H1 (cell line): ENCODE measurements around the gene MYRIP. TPM values are rescaled to one million over a fixed set of nuclear protein-coding genes. Genes with fewer than 3 reads are reported as not detected.

Source experiments
- CTCF ChIA-PET: fragments of 300-600 bp; sonication (Branson Sonifier 250); formaldehyde crosslinking; loops from one replicate; lab custom pipeline; 2021; ENCODE audit not compliant: partially characterized antibody; lab: Charles Lee
- POLR2A ChIA-PET: fragments of 300-600 bp; sonication (Branson Sonifier 250); formaldehyde crosslinking; loops from one replicate; lab custom pipeline; 2021; ENCODE audit warnings: inconsistent platforms; ENCODE audit not compliant: partially characterized antibody; lab: Charles Lee
- DNase-seq, 2 experiments: peaks; one replicate each; pipeline versions ENCODE4 v3.0.0 to v3.0.0-alpha.2; 2010 to 2022; ENCODE audit warnings: low spot score in 2 of 2, low read depth in 1 of 2, mixed read lengths in 1 of 2
- FAIRE-seq: peaks from 2 replicates; lab custom pipeline; 2011; peaks lifted over from hg19 to GRCh38; lab: Jason Lieb, UNC
- H2AFZ ChIP-seq: 2 replicates; pipeline ENCODE4 v1.8.1; 2012; ENCODE audit warnings: low read length, inconsistent platforms
- H2AK5ac ChIP-seq: 2 replicates; pipeline ENCODE4 v1.6.1; 2013; ENCODE audit warnings: low read depth, low read length
- H2BK120ac ChIP-seq: replicated peaks from 2 replicates; pipeline ENCODE3; 2013; ENCODE audit warnings: low read depth, low read length, inconsistent platforms
- H2BK12ac ChIP-seq: 2 replicates; pipeline ENCODE4 v1.6.1; 2013; ENCODE audit warnings: low read depth, low read length
- H2BK15ac ChIP-seq: 2 replicates; pipeline ENCODE4 v1.6.1; 2013; ENCODE audit warnings: low read length
- H2BK20ac ChIP-seq: 2 replicates; pipeline ENCODE4 v1.6.1; 2013; ENCODE audit warnings: low read length
- H2BK5ac ChIP-seq: 2 replicates; pipeline ENCODE4 v1.6.1; 2013; ENCODE audit warnings: low read depth, low read length
- H3K14ac ChIP-seq: 2 replicates; pipeline ENCODE4 v1.6.1; 2013; ENCODE audit warnings: inconsistent platforms; ENCODE audit not compliant: insufficient read length
- H3K18ac ChIP-seq: 2 replicates; pipeline ENCODE4 v1.6.1; 2013; ENCODE audit warnings: low read length; ENCODE audit errors: extremely low read depth
- H3K23ac ChIP-seq: 2 replicates; pipeline ENCODE4 v1.6.1; 2013; ENCODE audit warnings: inconsistent platforms; ENCODE audit not compliant: insufficient read length
- H3K23me2 ChIP-seq: 2 replicates; pipeline ENCODE4 v1.6.1; 2013; ENCODE audit warnings: low read depth, low read length
- H3K27ac ChIP-seq: 2 replicates; pipeline ENCODE4 v1.6.1; 2011; ENCODE audit warnings: low read depth, low read length, inconsistent platforms
- H3K27me3 ChIP-seq, 4 experiments: replicated peaks in 1 of 4; 1 replicate in 1 of 4; 2 replicates in 3 of 4; pipeline versions ENCODE4 v1.6.1 to v1.8.1; 2011 to 2013; ENCODE audit warnings: low read length in 3 of 4, mild to moderate bottlenecking in 3 of 4, inconsistent platforms in 2 of 4, mixed read lengths in 2 of 4, moderate library complexity in 1 of 4; ENCODE audit not compliant: control insufficient read depth in 3 of 4, insufficient read depth in 3 of 4; ENCODE audit errors: extremely low read depth in 1 of 4
- H3K36me3 ChIP-seq, 4 experiments: 2 replicates each; pipeline versions ENCODE4 v1.6.1 to v1.8.1; 2011 to 2013; ENCODE audit warnings: mild to moderate bottlenecking in 4 of 4, low read length in 3 of 4, moderate library complexity in 2 of 4, control low read depth in 1 of 4, inconsistent platforms in 1 of 4; ENCODE audit not compliant: insufficient read depth in 4 of 4, control insufficient read depth in 2 of 4
- H3K4ac ChIP-seq: replicated peaks from 2 replicates; pipeline ENCODE3; 2013; ENCODE audit warnings: low read length, low read depth, mixed read lengths, inconsistent platforms; ENCODE audit not compliant: insufficient read length
- H3K4me1 ChIP-seq, 4 experiments: replicated peaks in 1 of 4; 1 replicate in 1 of 4; 2 replicates in 3 of 4; pipeline versions ENCODE4 v1.6.1 to v1.8.1; 2011 to 2013; ENCODE audit warnings: low read length in 3 of 4, inconsistent platforms in 2 of 4, mixed read lengths in 1 of 4; ENCODE audit not compliant: insufficient read depth in 4 of 4, control insufficient read depth in 3 of 4
- H3K4me2 ChIP-seq, 2 experiments: 2 replicates each; pipeline versions ENCODE4 v1.6.1 to v1.8.1; 2011 to 2013; ENCODE audit warnings: low read depth in 2 of 2, low read length in 2 of 2, control low read depth in 1 of 2, inconsistent platforms in 1 of 2, mild to moderate bottlenecking in 1 of 2; ENCODE audit not compliant: insufficient read depth in 1 of 2
- H3K4me3 ChIP-seq, 4 experiments: fragments of 200-600, 300-600 bp in 1 of 4; sonication (generic), shearing (Covaris generic), sonication (Bioruptor Twin) in 1 of 4; 2 replicates each; pipeline versions ENCODE4 v1.5.1 to v1.8.1; 2011 to 2016; ENCODE audit warnings: low read length in 4 of 4, low read depth in 3 of 4, control low read depth in 2 of 4, inconsistent platforms in 2 of 4, mild to moderate bottlenecking in 2 of 4, mixed read lengths in 1 of 4, moderate library complexity in 1 of 4; ENCODE audit not compliant: insufficient read depth in 2 of 4; ENCODE audit errors: extremely low read depth in 1 of 4
- H3K56ac ChIP-seq: replicated peaks from 2 replicates; pipeline ENCODE3; 2013; ENCODE audit warnings: low read depth, mild to moderate bottlenecking, mixed read lengths, low read length, inconsistent platforms; ENCODE audit not compliant: insufficient read length
- H3K79me1 ChIP-seq: 2 replicates; pipeline ENCODE4 v1.6.1; 2013; ENCODE audit warnings: low read depth, low read length, control low read depth
- H3K79me2 ChIP-seq, 2 experiments: 2 replicates each; pipeline versions ENCODE4 v1.6.1 to v1.8.1; 2012 to 2013; ENCODE audit warnings: low read length in 2 of 2, mild to moderate bottlenecking in 2 of 2, inconsistent platforms in 1 of 2; ENCODE audit not compliant: insufficient read depth in 2 of 2, control insufficient read depth in 1 of 2
- H3K9ac ChIP-seq, 4 experiments: replicated peaks in 1 of 4; 1 replicate in 1 of 4; 2 replicates in 3 of 4; pipeline versions ENCODE4 v1.6.1 to v1.8.1; 2011 to 2013; ENCODE audit warnings: low read depth in 3 of 4, low read length in 3 of 4, control low read depth in 2 of 4, mild to moderate bottlenecking in 2 of 4, moderate library complexity in 2 of 4, inconsistent platforms in 1 of 4; ENCODE audit errors: extremely low read depth in 1 of 4
- H3K9me3 ChIP-seq, 2 experiments: 2 replicates each; pipeline versions ENCODE4 v1.6.1 to v1.8.1; 2012 to 2013; ENCODE audit warnings: mild to moderate bottlenecking in 2 of 2, moderate library complexity in 2 of 2, control low read depth in 1 of 2, inconsistent platforms in 1 of 2, low read depth in 1 of 2, low read length in 1 of 2, mixed read lengths in 1 of 2; ENCODE audit not compliant: insufficient read depth in 2 of 2
- H4K20me1 ChIP-seq, 2 experiments: replicated peaks in 1 of 2; 2 replicates each; pipeline versions ENCODE3 to v1.8.1; 2011 to 2013; ENCODE audit warnings: inconsistent platforms in 2 of 2, low read length in 2 of 2, mild to moderate bottlenecking in 1 of 2; ENCODE audit not compliant: insufficient read depth in 2 of 2, control insufficient read depth in 1 of 2
- H4K5ac ChIP-seq: 2 replicates; pipeline ENCODE4 v1.6.1; 2013; ENCODE audit warnings: low read length, low read depth, mixed read lengths, inconsistent platforms; ENCODE audit not compliant: insufficient read length
- H4K8ac ChIP-seq: 2 replicates; pipeline ENCODE4 v1.8.0; 2013; ENCODE audit warnings: mild to moderate bottlenecking, moderate library complexity, low read length, inconsistent platforms; ENCODE audit not compliant: insufficient read depth; ENCODE audit errors: extremely low read depth
- H4K91ac ChIP-seq: replicated peaks from 2 replicates; pipeline ENCODE3; 2013; ENCODE audit warnings: low read length, mixed read lengths, inconsistent platforms; ENCODE audit not compliant: insufficient read length
- BRCA1 ChIP-seq: IDR thresholded peaks from 2 replicates; pipeline ENCODE4 v1.6.1; 2012; ENCODE audit warnings: low read depth, low read length, improper control_type of control experiment
- EGR1 ChIP-seq: IDR thresholded peaks from 2 replicates; pipeline ENCODE4 v1.6.1; 2011; ENCODE audit warnings: low read depth, low read length, borderline replicate concordance
- GTF2F1 ChIP-seq: IDR thresholded peaks from 2 replicates; pipeline ENCODE4 v1.6.1; 2012; ENCODE audit warnings: low read depth, low read length, improper control_type of control experiment, borderline replicate concordance
- JUN ChIP-seq: IDR thresholded peaks from 2 replicates; pipeline ENCODE4 v1.6.1; 2011; ENCODE audit warnings: low read depth, mild to moderate bottlenecking, improper control_type of control experiment, low read length
- KDM1A ChIP-seq: fragments of 200-600, 300-600 bp; sonication (generic); IDR thresholded peaks from 2 replicates; pipeline ENCODE4 v1.7.1; 2016; ENCODE audit warnings: mild to moderate bottlenecking, low read length, borderline replicate concordance
- KDM5A ChIP-seq: fragments of 200-600 bp; IDR thresholded peaks from 2 replicates; pipeline ENCODE4 v1.7.1; 2012; ENCODE audit warnings: mild to moderate bottlenecking, low read length, inconsistent platforms, mixed read lengths
- MAFK ChIP-seq: IDR thresholded peaks from 2 replicates; pipeline ENCODE4 v1.6.1; 2012; ENCODE audit warnings: low read depth, mild to moderate bottlenecking, improper control_type of control experiment, low read length
- RAD21 ChIP-seq, 2 experiments: IDR thresholded peaks in 1 of 2; conservative IDR thresholded peaks in 1 of 2; 2 replicates each; pipeline ENCODE4 v1.6.1; 2011; ENCODE audit warnings: low read depth in 2 of 2, low read length in 2 of 2, improper control_type of control experiment in 1 of 2, inconsistent platforms in 1 of 2, mild to moderate bottlenecking in 1 of 2, moderate library complexity in 1 of 2
- RNF2 ChIP-seq: fragments of 200-900, 300-1000 bp; sonication (generic); IDR thresholded peaks from 2 replicates; pipeline ENCODE4 v1.7.1; 2016; ENCODE audit warnings: borderline replicate concordance, low read depth, mild to moderate bottlenecking, antibody characterized with exemption, low read length; ENCODE audit not compliant: poor library complexity, severe bottlenecking; ENCODE audit errors: missing control alignments
- RXRA ChIP-seq: IDR thresholded peaks from 2 replicates; pipeline ENCODE4 v1.6.1; 2011; ENCODE audit warnings: low read depth, mild to moderate bottlenecking, low read length, moderate library complexity; ENCODE audit not compliant: insufficient read depth
- SIN3A ChIP-seq, 2 experiments: IDR thresholded peaks in 1 of 2; conservative IDR thresholded peaks in 1 of 2; 2 replicates each; pipeline ENCODE4 v1.6.1; 2011 to 2012; ENCODE audit warnings: low read length in 2 of 2, improper control_type of control experiment in 1 of 2, low read depth in 1 of 2, mild to moderate bottlenecking in 1 of 2
- SP1 ChIP-seq: IDR thresholded peaks from 2 replicates; pipeline ENCODE4 v1.6.1; 2011; ENCODE audit warnings: low read depth, low read length
- TEAD4 ChIP-seq: IDR thresholded peaks from 2 replicates; pipeline ENCODE4 v1.6.1; 2012; ENCODE audit warnings: low read depth, low read length, inconsistent platforms, mixed read lengths
- WGBS, 2 experiments: shearing (Covaris generic) in 1 of 2; methylation state at CpG; one replicate each; pipeline versions ENCODE4 v1.1.6 to v1.1.7; 2013 to 2015; ENCODE audit warnings: low lambda C conversion rate in 2 of 2, mixed read lengths in 2 of 2, inconsistent platforms in 1 of 2, low coverage in 1 of 2, missing lambda C conversion rate in 1 of 2; ENCODE audit not compliant: insufficient replicate concordance in 2 of 2, insufficient coverage in 1 of 2, insufficient read length in 1 of 2; ENCODE audit errors: extremely low coverage in 1 of 2, missing lambda C conversion rate in 1 of 2; 5-methylcytosine and 5-hydroxymethylcytosine counted together
- polyA plus RNA-seq, 7 experiments: library from polyadenylated mRNA; depleted of rRNA in 3 of 7; stranded (reverse) in 5 of 7; unstranded in 2 of 7; fragments of >200 nt in 5 of 7; fragments of 200-250 nt in 2 of 7; gene quantifications; 1 replicate in 5 of 7; 2 replicates in 1 of 7; 4 replicates in 1 of 7; pipeline versions ENCODE4 v1.2.1 to v1.2.3, GENCODE V29; 2011 to 2013; ENCODE audit warnings: missing spikeins in 2 of 7, mixed read lengths in 2 of 7
- total RNA-seq: library from RNA; stranded (reverse); fragmentation: NEBNext Ultra II Directional; extraction: Animal tissue kit (Norgen Biotek cat#: 25700); gene quantifications from 2 replicates; pipeline ENCODE4 v1.2.1, GENCODE V29; 2021

Gene MYRIP
- total and polyA plus RNA-seq, 2 of the 8 experiments (the other 6 are each of a cell fraction or from before 2014, with no cell fraction given): 0.54 to 4.3 TPM

DNA sequence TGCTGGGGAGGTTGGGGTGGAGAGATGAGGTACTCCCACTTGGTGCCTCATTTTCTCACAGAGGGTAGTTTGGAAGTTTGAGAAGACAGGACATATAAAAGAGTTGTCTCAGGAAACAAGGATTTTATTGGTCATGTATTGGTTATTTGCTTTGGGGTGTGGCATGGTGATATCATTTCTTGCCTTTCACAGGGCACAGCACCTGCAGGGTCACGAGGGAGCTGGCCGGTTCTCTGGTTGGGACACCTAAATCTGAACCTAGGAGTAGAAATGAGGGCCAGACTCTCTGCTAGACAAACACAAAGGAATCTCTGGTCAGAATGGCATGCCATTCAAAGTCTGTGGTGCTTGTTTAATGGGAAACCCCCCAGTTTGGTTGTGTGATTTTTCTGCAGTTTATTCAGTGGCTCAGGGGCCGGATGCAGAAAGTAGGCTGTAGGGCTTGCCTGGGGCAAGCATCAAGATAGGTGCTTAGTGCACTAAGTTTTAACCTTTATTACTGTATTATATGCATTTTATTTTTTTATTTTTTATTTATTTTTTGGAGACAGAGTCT, 262.4 kb downstream of the MYRIP start:
- Histone ChIP-seq H2BK15ac (no peak overlapping the region), H2BK12ac (no peak overlapping the region), H2BK120ac (no peak overlapping the region), H2AFZ (no peak overlapping the region), H4K8ac (no peak overlapping the region), H3K27me3 (no peaks in the 10 kb centered on the region; a peak in 1 of 7 replicates), H3K4me1 (no peaks in the 10 kb centered on the region), H3K79me2 (no peaks in the 10 kb centered on the region), H2BK20ac (no peak overlapping the region), H3K79me1 (no peaks in the 10 kb centered on the region), H3K4ac (no peak overlapping the region), H4K91ac (no peak overlapping the region), H3K36me3 (no peaks in the 10 kb centered on the region), H3K23me2 (no peaks in the 10 kb centered on the region), H3K4me2 (no peak overlapping the region), H2AK5ac (no peak overlapping the region), H3K18ac (no peak overlapping the region), H2BK5ac (no peak overlapping the region), H3K14ac (no peak overlapping the region), H3K9ac (no peak overlapping the region), H3K56ac (no peak overlapping the region), H3K4me3 (no peak overlapping the region), H3K23ac (no peak overlapping the region), H4K5ac (no peak overlapping the region), H3K9me3 (no peaks in the 10 kb centered on the region), H3K27ac (no peak overlapping the region), H4K20me1 (no peaks in the 10 kb centered on the region)
- ChIA-PET CTCF (no interaction called here), POLR2A (no interaction called here)
- FAIRE-seq (no peak), DNase-seq (no peak)
- TF ChIP-seq JUN (no peak), KDM1A (no peak), EGR1 (no peak), SP1 (no peak), KDM5A (no peak), RXRA (no peak), RAD21 (IDR thresholded peaks at IDR 0.05 in 1 of 2, conservative IDR thresholded peaks at IDR 0.05 in 1 of 2; ENCODE audit: low read depth in 2 of 2, low read length in 2 of 2) (no peak), MAFK (no peak), TEAD4 (no peak), GTF2F1 (no peak), SIN3A (conservative IDR thresholded peaks at IDR 0.05 in 1 of 2, IDR thresholded peaks at IDR 0.05 in 1 of 2; ENCODE audit: low read depth in 1 of 2, low read length in 2 of 2) (no peak), RNF2 (no peak), BRCA1 (no peak)
- WGBS, 2 experiments: 83% methylated on average over 3 of the region's 3 CpGs; no CpG with 5 or more reads in 1 of the 2 experiments
